CD4-positive, alpha-beta T cell treated with Interleukin-15 for 4 hours (primary cell): ENCODE measurements around the gene PCID2.
"Not testable (repeated sequence)": the region's sequence is repeated elsewhere in the genome, so short reads cannot be mapped to it uniquely, and the experiment has no call there.

ENCODE experiments used
- DNase-seq: peaks from one replicate; pipeline ENCODE4 v3.0.0-alpha.2; 2020; ENCODE audit warnings: low spot score

PCID2 gene

DNA sequence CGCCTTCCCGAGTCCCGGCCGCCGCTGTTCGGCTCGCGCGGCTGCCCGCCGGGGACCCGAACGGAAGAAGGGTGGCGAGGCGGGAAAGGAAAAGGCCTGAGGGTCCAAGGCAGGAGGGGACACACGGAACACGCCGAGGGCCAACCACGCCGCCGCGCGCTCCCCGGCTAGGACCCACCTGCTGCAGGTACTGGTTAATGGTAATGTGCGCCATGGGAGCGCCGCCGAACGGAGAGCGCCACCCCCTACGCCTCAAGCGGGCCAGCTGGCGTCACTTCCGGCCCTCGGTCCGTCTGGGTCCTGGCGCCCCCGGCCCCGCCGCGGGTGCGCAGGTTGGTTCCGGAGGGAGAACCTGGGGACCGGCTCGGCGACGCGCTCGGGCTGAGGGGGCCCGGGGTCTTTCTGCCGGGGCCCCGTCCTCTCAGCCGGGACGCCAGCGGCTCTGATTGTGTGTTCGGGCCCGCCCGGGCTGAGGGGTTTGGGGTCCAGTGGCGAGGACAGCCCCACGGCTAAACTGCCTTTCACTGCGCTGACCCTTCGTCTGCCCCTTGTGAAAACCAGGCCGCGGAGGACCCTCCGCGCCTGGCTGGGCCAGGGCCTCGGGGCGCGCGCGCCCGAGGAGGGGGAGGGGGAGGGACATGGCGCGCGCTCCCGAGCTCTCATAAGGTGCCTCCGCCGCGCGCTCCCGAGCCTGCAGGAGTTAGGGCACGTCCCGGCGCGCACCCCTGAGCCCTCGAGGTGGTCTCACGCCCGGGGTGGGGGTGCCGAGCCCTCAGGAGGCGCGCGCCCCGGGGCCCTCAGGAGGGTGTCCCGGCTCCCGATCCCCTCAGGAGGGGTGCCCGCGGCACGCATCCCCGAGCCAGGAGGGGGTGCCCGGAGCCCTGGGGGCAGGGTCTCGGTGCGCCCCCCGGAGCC is at the start of gene PCID2:
Gene PCID2, minus strand, starts transcription at position 249 of the 915 bp plus-strand sequence. Its CDS starts 35 bp downstream, at position 214.
- DNase-seq, result peak; percentile 92

- DNase-seq, result not testable (repeated sequence)
Observed at GRCh38 chr13:113257908-113258307, 49.4 kb upstream of the PCID2 start.

- no peak for DNase-seq
Observed at GRCh38 chr13:113252516-113253095, 44.1 kb upstream of the PCID2 start.

DNA sequence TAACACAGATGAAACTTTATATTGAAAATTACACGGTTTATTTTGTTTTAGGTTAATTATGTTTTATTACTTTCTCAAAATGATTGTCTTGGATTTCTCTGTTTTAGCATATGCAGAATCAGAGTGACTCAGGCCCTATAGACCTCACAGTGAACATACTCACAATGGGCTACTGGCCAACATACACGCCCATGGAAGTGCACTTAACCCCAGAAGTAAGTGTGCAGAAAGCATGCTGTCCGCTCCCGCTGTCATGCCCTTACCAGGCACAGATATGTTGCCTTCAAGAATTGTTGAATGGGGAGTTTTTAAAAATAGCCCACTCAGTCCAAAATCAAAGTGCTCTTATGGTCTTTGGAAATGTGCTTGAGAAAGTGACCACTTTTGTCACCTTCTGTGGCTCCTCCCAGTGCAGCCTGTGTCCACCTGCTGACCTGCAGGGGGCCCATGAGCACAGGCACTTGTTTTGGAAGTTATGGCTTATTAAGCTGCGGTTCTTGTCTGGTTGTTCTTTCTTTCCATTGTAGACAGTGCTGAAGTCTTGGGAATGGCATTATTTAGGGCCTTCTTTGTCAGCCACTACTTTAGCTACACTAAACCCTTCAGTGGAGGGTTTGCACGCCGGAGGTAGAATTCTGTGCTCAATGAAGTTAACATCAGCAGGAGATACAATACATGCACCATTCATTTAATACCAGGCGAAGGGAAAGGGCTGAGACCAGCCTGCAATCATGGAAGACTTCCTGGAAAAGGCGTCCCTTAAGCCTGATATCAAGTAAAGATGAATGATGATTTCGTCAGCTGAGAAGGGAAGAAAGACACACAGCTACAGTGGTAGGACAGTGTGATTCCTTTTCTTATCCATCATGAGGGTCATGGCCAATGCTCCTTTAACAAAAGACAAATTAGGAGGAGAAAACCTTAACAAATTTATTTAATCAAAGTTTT is 37.7 kb upstream of the PCID2 start:
- no peak for DNase-seq

- no peak for DNase-seq
Observed at GRCh38 chr13:113243847-113244246, 35.4 kb upstream of the PCID2 start.

GRCh38 chr13:113241623-113242022 is 33.2 kb upstream of the PCID2 start:
- DNase-seq, result not testable (repeated sequence)

- DNase-seq, result no peak
Observed at GRCh38 chr13:113239986-113240385, 31.5 kb upstream of the PCID2 start.

DNA sequence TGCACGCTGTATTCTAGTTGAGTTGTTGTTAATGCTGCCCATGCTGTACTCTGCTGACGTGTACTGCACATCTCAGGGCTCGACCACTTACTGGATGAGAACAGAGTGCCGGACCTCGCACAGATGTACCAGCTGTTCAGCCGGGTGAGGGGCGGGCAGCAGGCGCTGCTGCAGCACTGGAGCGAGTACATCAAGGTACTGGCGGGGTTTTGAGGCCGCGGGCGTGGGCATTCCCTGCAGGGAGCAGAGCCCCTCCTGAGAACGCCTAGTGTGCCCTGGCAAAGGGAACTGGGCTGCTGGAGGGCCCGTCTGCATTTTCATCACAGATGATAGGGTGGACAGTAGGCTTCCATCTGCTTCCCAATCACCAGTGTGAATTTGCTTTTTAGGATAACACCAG is 30.9 kb upstream of the PCID2 start:
- DNase-seq, result no peak

- DNase-seq, result no peak
Observed at GRCh38 chr13:113238536-113238935, 30.1 kb upstream of the PCID2 start.

DNA sequence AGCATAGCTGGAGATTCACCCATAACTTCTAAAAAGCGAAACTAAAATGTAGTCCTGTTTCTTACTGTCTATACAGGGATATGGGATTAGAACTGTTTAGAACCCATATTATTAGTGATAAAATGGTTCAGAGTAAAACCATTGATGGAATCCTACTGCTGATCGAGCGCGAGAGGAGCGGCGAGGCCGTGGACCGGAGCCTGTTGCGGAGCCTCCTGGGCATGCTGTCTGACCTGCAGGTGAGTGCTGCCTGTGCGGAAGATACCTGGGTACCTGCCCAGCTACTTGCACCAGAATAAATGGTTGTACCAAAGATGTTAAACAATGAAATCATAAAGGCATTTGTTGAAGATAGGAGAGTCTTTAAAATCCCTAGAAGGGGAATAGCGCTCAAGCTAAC is 24.6 kb upstream of the PCID2 start:
- DNase-seq, result no peak

GRCh38 chr13:113232208-113233003 is 23.9 kb upstream of the PCID2 start:
- DNase-seq, result no peak

GRCh38 chr13:113231306-113232207 is 23.1 kb upstream of the PCID2 start:
- DNase-seq, result no peak

DNA sequence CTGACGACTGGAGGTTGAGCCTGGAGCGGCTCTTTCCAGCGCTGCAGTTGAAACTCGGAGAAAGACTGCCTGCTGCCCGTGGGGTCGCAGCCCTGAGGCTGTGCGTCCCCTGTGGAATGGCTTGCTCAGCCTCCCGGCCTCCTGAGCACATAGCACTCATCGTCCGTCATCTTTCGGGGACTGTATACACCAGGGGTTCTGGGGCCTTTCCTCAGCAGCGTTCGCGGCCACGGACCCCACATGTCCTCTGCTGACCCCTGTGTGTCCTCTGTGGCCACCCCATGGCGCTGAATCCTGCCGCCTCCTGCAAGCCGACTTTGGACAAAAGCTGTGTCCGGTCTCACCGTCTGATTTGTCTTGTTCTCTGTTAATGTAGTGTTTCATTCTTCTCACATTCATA is 21.3 kb upstream of the PCID2 start:
- no peak for DNase-seq

- DNase-seq, result no peak
Observed at GRCh38 chr13:113229161-113229560, 20.7 kb upstream of the PCID2 start.

- no peak for DNase-seq
Observed at GRCh38 chr13:113226873-113227450, 18.5 kb upstream of the PCID2 start.

GRCh38 chr13:113225515-113225914 is 17.0 kb upstream of the PCID2 start:
- no peak for DNase-seq

GRCh38 chr13:113224486-113224885 is 16.0 kb upstream of the PCID2 start:
- no peak for DNase-seq

DNA sequence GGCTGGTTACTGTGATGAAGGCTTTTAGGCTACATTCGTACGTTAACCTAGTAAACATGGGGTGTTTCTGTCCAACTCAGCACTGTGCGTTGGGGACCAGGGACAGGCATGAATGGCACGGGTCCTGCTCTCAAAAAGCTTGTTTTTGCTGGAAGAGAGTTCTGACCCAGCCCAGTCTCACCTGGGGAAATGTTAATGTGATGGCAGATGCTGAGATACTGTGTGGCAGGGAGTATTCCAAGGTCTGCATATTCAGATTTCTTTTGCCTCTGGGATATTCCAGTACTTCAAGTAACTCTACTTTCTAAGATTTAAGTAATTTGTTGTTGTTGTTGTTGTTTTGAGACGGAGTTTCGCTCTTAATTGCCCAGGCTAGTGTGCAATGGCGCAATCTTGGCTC is 14.6 kb upstream of the PCID2 start:
- no peak for DNase-seq

GRCh38 chr13:113220877-113221276 is 12.4 kb upstream of the PCID2 start:
- no peak for DNase-seq

DNA sequence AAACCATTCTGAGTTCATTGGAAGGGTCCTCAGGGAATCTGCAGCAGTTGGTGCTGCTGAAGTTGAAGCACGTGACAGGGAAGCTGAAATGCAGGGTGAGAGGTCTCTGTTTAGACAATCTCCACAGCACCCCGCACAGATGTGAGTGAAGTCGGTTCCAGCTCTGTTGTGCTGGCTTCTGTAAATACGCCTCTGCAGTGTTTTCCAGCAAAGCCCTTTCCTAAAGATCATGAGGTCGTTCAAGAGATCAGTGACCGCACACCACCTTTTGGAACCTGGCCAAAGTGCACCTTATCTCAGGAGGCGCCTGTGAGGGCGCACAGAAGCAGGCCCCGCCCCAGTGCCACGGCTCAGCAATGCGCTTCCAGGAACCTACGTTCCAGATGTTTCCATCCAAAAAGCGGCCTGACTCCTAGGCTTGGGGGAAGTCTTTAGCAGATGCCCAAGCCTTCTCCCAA is 11.7 kb upstream of the PCID2 start:
- DNase-seq, result no peak
